H1 (cell line): ENCODE measurements around the gene PEX16. TPM values are rescaled to one million over a fixed set of nuclear protein-coding genes. Genes with fewer than 3 reads are reported as not detected.

ENCODE experiments used
- CBX5 ChIP-seq: fragments of 300-800, 300-1000 bp; sonication (generic); IDR thresholded peaks from 2 replicates; pipeline ENCODE4 v1.7.1; 2016; ENCODE audit warnings: antibody characterized with exemption, low read length, low read depth
- CBX8 ChIP-seq: fragments of 300-800, 300-1000 bp; sonication (generic); IDR thresholded peaks from 2 replicates; pipeline ENCODE4 v1.7.1; 2016; ENCODE audit warnings: low read depth, low read length, borderline replicate concordance
- CHD7 ChIP-seq: fragments of 300-600 bp; sonication (generic); IDR thresholded peaks from 2 replicates; pipeline ENCODE4 v1.7.1; 2012; ENCODE audit warnings: low read length, moderate library complexity, mild to moderate bottlenecking, inconsistent platforms; ENCODE audit not compliant: insufficient replicate concordance
- E2F6 ChIP-seq: IDR thresholded peaks from 2 replicates; pipeline ENCODE4 v1.6.1; 2012; ENCODE audit warnings: inconsistent platforms
- FOSL1 ChIP-seq: IDR thresholded peaks from 2 replicates; pipeline ENCODE4 v1.6.1; 2011; ENCODE audit warnings: mild to moderate bottlenecking, low read depth, low read length, moderate library complexity; ENCODE audit not compliant: insufficient read depth
- PHF8 ChIP-seq: fragments of 200-600 bp; sonication (generic); conservative IDR thresholded peaks from 2 replicates; pipeline ENCODE4 v1.7.1; 2012; ENCODE audit warnings: low read depth, mild to moderate bottlenecking, inconsistent platforms, low read length, moderate library complexity
- POLR2A ChIP-seq, 2 experiments: IDR thresholded peaks; 1 replicate in 1 of 2; 2 replicates in 1 of 2; pipeline ENCODE4 v1.6.1; 2011; ENCODE audit warnings: low read depth in 2 of 2, low read length in 2 of 2, mild to moderate bottlenecking in 2 of 2; ENCODE audit errors: control extremely low read depth in 1 of 2
- POLR2AphosphoS5 ChIP-seq: IDR thresholded peaks from 2 replicates; pipeline ENCODE4 v1.6.1; 2011; ENCODE audit warnings: low read depth, low read length
- SP2 ChIP-seq: IDR thresholded peaks from 2 replicates; pipeline ENCODE4 v1.6.1; 2012; ENCODE audit warnings: mild to moderate bottlenecking, low read length, inconsistent platforms
- polyA plus RNA-seq, 7 experiments: library from polyadenylated mRNA; depleted of rRNA in 3 of 7; stranded (reverse) in 5 of 7; unstranded in 2 of 7; fragments of >200 nt in 5 of 7; fragments of 200-250 nt in 2 of 7; gene quantifications; 1 replicate in 5 of 7; 2 replicates in 1 of 7; 4 replicates in 1 of 7; pipeline versions ENCODE4 v1.2.1 to v1.2.3, GENCODE V29; 2011 to 2013; ENCODE audit warnings: missing spikeins in 2 of 7, mixed read lengths in 2 of 7
- total RNA-seq: library from RNA; stranded (reverse); fragmentation: NEBNext Ultra II Directional; extraction: Animal tissue kit (Norgen Biotek cat#: 25700); gene quantifications from 2 replicates; pipeline ENCODE4 v1.2.1, GENCODE V29; 2021

The PEX16 gene
- total and polyA plus RNA-seq, 2 of the 8 experiments (the other 6 are each of a cell fraction or from before 2014, with no cell fraction given): 29.2 to 36.0 TPM

- TF ChIP-seq CBX8: no peak
- no peak for TF ChIP-seq E2F6
- no peak for TF ChIP-seq FOSL1
- no peak for TF ChIP-seq CBX5
- TF ChIP-seq PHF8: no peak
- TF ChIP-seq POLR2A (IDR thresholded peaks at IDR 0.05; ENCODE audit: control extremely low read depth in 1 of 2, low read depth in 2 of 2, low read length in 2 of 2): no peak
- no peak for TF ChIP-seq CHD7
- no peak for TF ChIP-seq POLR2AphosphoS5
- TF ChIP-seq SP2: no peak
These were observed 39.8 kb downstream of the PEX16 start (continued) for GRCh38 chr11:45877845-45878244.
